ENCODE data around the gene ALDH3B1.
A peak's percentile ranks its signal among the peaks of the same experiment; 100 is the strongest.

The ALDH3B1 gene

GRCh38 chr11:68056317-68057285 lies 46.5 kb downstream of the ALDH3B1 start:
- TF ChIP-seq CTCF (conservative IDR thresholded peaks at IDR 0.05; ENCODE audit: low read length), result no peak

GRCh38 chr11:68057807-68058206 lies 47.7 kb downstream of the ALDH3B1 start:
- no peak for DNase-seq (ENCODE audit: low read depth)
- H3K4me3 ChIP-seq (ENCODE audit: low read length), result no peak overlapping the region
- no peak for TF ChIP-seq CTCF (conservative IDR thresholded peaks at IDR 0.05; ENCODE audit: low read length)

More at GRCh38 chr11:68056317-68057285, 46.5 kb downstream of the ALDH3B1 start:
- H3K4me3 ChIP-seq (ENCODE audit: low read length), result no peak overlapping the region
- DNase-seq (ENCODE audit: low read depth), result no peak

- DNase-seq (ENCODE audit: low read depth), result no peak
- no peak overlapping the region for H3K4me3 ChIP-seq (ENCODE audit: low read length)
- TF ChIP-seq CTCF (conservative IDR thresholded peaks at IDR 0.05; ENCODE audit: low read length), result no peak
These were observed 51.4 kb downstream of the ALDH3B1 start for GRCh38 chr11:68061508-68061907.

- DNase-seq (ENCODE audit: low read depth), result no peak
- TF ChIP-seq CTCF (conservative IDR thresholded peaks at IDR 0.05; ENCODE audit: low read length), result no peak
- no peak overlapping the region for H3K4me3 ChIP-seq (ENCODE audit: low read length)
These were observed 54.8 kb downstream of the ALDH3B1 start for GRCh38 chr11:68064926-68065325.

- TF ChIP-seq CTCF (conservative IDR thresholded peaks at IDR 0.05; ENCODE audit: low read length), result no peak
- no peak for DNase-seq (ENCODE audit: low read depth)
- no peak overlapping the region for H3K4me3 ChIP-seq (ENCODE audit: low read length)
These were observed 55.7 kb downstream of the ALDH3B1 start for GRCh38 chr11:68065841-68066240.

- no peak overlapping the region for H3K4me3 ChIP-seq (ENCODE audit: low read length)
- no peak for TF ChIP-seq CTCF (conservative IDR thresholded peaks at IDR 0.05; ENCODE audit: low read length)
- peak; percentile 29 for DNase-seq (ENCODE audit: low read depth)
These were observed 56.6 kb downstream of the ALDH3B1 start for GRCh38 chr11:68066742-68067141.

- TF ChIP-seq CTCF (conservative IDR thresholded peaks at IDR 0.05; ENCODE audit: low read length), result no peak
- DNase-seq (ENCODE audit: low read depth), result no peak
- no peak overlapping the region for H3K4me3 ChIP-seq (ENCODE audit: low read length)
These were observed 57.9 kb downstream of the ALDH3B1 start for GRCh38 chr11:68067991-68068390.

Data from AG10803 (cell line).